Measurements from ENCODE around the gene QRICH1. TPM values are rescaled to one million over a fixed set of nuclear protein-coding genes. Genes with fewer than 3 reads are reported as not detected.
A peak's percentile ranks its signal among the peaks of the same experiment; 100 is the strongest.

Gene QRICH1
- total RNA-seq, 1 experiment from 2014 or later = 63.7 TPM

GRCh38 chr3:49119439-49119838 is 25.6 kb upstream of the QRICH1 start:
- DNase-seq (ENCODE audit: extremely low read depth, low read depth) = no peak

GRCh38 chr3:49119036-49119435 is 25.2 kb upstream of the QRICH1 start:
- no peak for DNase-seq (ENCODE audit: extremely low read depth, low read depth)

- DNase-seq (ENCODE audit: extremely low read depth, low read depth) = no peak
Measured at GRCh38 chr3:49112262-49112661, 18.4 kb upstream of the QRICH1 start.

GRCh38 chr3:49111347-49111746 is 17.5 kb upstream of the QRICH1 start:
- no peak for DNase-seq (ENCODE audit: extremely low read depth, low read depth)

GRCh38 chr3:49110780-49111179 is 16.9 kb upstream of the QRICH1 start:
- DNase-seq (ENCODE audit: extremely low read depth, low read depth) = no peak

GRCh38 chr3:49108346-49108745 is 14.5 kb upstream of the QRICH1 start:
- DNase-seq (ENCODE audit: extremely low read depth, low read depth) = no peak

- DNase-seq (ENCODE audit: extremely low read depth, low read depth) = peak; percentile 79
Measured at GRCh38 chr3:49104427-49105291, 10.8 kb upstream of the QRICH1 start, which contains the start of gene QARS1. Gene QARS1 (minus strand): TSS chr3:49104757. CDS start chr3:49104733, 24 bp downstream.

- DNase-seq (ENCODE audit: extremely low read depth, low read depth) = no peak
Measured at GRCh38 chr3:49104052-49104426, 10.2 kb upstream of the QRICH1 start.

- DNase-seq (ENCODE audit: extremely low read depth, low read depth) = no peak
Measured at GRCh38 chr3:49100046-49100615, 6.3 kb upstream of the QRICH1 start.

- DNase-seq (ENCODE audit: extremely low read depth, low read depth) = no peak
Measured at GRCh38 chr3:49098910-49099630, 5.2 kb upstream of the QRICH1 start.

- no peak for DNase-seq (ENCODE audit: extremely low read depth, low read depth)
Measured at GRCh38 chr3:49098429-49098828, 4.6 kb upstream of the QRICH1 start.

GRCh38 chr3:49092938-49093852 is 676 bp downstream of the QRICH1 start:
- peak; percentile 40 for DNase-seq (ENCODE audit: extremely low read depth, low read depth)

GRCh38 chr3:49081429-49081828 is 12.4 kb downstream of the QRICH1 start:
- no peak for DNase-seq (ENCODE audit: extremely low read depth, low read depth)

- no peak for DNase-seq (ENCODE audit: extremely low read depth, low read depth)
Measured at GRCh38 chr3:49079270-49079669, 14.6 kb downstream of the QRICH1 start.

GRCh38 chr3:49076646-49077045 is 17.2 kb downstream of the QRICH1 start:
- DNase-seq (ENCODE audit: extremely low read depth, low read depth) = no peak

GRCh38 chr3:49076116-49076515 is 17.8 kb downstream of the QRICH1 start:
- DNase-seq (ENCODE audit: extremely low read depth, low read depth) = no peak

GRCh38 chr3:49058011-49058410 is 35.9 kb downstream of the QRICH1 start:
- DNase-seq (ENCODE audit: extremely low read depth, low read depth) = no peak

- no peak for DNase-seq (ENCODE audit: extremely low read depth, low read depth)
Measured at GRCh38 chr3:49057268-49057667, 36.6 kb downstream of the QRICH1 start.

- DNase-seq (ENCODE audit: extremely low read depth, low read depth) = no peak
Measured at GRCh38 chr3:49054344-49054862, 39.5 kb downstream of the QRICH1 start.

- DNase-seq (ENCODE audit: extremely low read depth, low read depth) = no peak
Measured at GRCh38 chr3:49053543-49053942, 40.3 kb downstream of the QRICH1 start.
